ENCODE measurements around the gene ZFTA.

The ZFTA gene

DNA sequence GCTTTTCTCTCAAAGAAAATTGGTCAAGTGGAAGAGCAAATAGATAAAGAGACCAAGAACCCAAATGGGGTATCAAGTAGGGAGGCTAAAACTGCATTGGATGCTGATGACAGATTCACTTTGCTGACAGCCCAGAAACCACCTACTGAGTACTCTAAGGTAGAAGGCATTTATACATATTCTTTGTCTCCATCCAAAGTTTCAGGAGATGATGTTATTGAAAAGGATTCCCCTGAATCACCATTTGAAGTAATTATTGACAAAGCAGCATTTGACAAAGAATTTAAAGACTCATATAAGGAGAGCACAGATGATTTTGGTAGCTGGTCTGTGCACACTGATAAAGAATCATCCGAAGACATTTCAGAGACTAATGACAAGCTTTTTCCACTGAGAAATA lies 49.6 kb downstream of the ZFTA start:
- no peak overlapping the region for H3K4me3 ChIP-seq (ENCODE audit: low read depth, low read length)
- TF ChIP-seq, protein P1, sequence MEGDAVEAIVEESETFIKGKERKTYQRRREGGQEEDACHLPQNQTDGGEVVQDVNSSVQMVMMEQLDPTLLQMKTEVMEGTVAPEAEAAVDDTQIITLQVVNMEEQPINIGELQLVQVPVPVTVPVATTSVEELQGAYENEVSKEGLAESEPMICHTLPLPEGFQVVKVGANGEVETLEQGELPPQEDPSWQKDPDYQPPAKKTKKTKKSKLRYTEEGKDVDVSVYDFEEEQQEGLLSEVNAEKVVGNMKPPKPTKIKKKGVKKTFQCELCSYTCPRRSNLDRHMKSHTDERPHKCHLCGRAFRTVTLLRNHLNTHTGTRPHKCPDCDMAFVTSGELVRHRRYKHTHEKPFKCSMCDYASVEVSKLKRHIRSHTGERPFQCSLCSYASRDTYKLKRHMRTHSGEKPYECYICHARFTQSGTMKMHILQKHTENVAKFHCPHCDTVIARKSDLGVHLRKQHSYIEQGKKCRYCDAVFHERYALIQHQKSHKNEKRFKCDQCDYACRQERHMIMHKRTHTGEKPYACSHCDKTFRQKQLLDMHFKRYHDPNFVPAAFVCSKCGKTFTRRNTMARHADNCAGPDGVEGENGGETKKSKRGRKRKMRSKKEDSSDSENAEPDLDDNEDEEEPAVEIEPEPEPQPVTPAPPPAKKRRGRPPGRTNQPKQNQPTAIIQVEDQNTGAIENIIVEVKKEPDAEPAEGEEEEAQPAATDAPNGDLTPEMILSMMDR (IDR thresholded peaks at IDR 0.05; ENCODE audit: low read depth, low read length), result no peak

Data from WI38 (cell line).